Upper lobe of right lung (tissue), 1 donor: ENCODE results near the gene FHAD1. TPM values are rescaled to one million over a fixed set of nuclear protein-coding genes. Genes with fewer than 3 reads are reported as not detected.

Experiments used
- ATAC-seq: fragments of 200-7000 bp; cut with Tn5 transposase; one replicate; pipeline ENCODE4 v1.9.1; 2020; ENCODE audit warnings: mild to moderate bottlenecking, moderate library complexity
- DNase-seq: peaks from one replicate; pipeline ENCODE4 v3.0.0-alpha.2; 2020
- H3K27ac ChIP-seq: fragments of 200-600 bp; one replicate; pipeline ENCODE4 v1.8.0; 2022
- H3K27me3 ChIP-seq: fragments of 200-600 bp; one replicate; pipeline ENCODE4 v1.8.0; 2022; ENCODE audit warnings: mild to moderate bottlenecking
- H3K36me3 ChIP-seq: fragments of 200-600 bp; one replicate; pipeline ENCODE4 v1.8.0; 2022
- H3K4me1 ChIP-seq: fragments of 200-600 bp; one replicate; pipeline ENCODE4 v1.8.0; 2022
- H3K4me3 ChIP-seq: fragments of 200-600 bp; one replicate; pipeline ENCODE4 v1.8.0; 2022; ENCODE audit warnings: mild to moderate bottlenecking
- H3K9me3 ChIP-seq: fragments of 200-600 bp; one replicate; pipeline ENCODE4 v1.8.0; 2022
- intact Hi-C: fragments of 100-400 bp; cut with DNase I; formaldehyde crosslinking; loops from one replicate; pipeline ENCODE4 v1.11.0; 2022
- total RNA-seq: library from RNA; stranded (reverse); fragmentation: NEBNext Ultra II Directional; extraction: Animal tissue kit (Norgen Biotek cat#: 25700); gene quantifications from one replicate; pipeline ENCODE4 v1.2.1, GENCODE V29; 2021
- TF ChIP-seq, protein P1 (sequence below): fragments of 200-600 bp; IDR thresholded peaks from one replicate; pipeline ENCODE4 v1.8.0; 2022; ENCODE audit warnings: antibody characterized with exemption
- donor health status: DM: no; HTN: yes; CAD: no; lungs with severe emphysema.

Gene FHAD1
- total RNA-seq, 1 donor from 2014 or later, result 2.4 TPM

GRCh38 chr1:15407580-15407979, 160.6 kb downstream of the FHAD1 start:
- Histone ChIP-seq H3K4me3 (no peak overlapping the region), H3K27ac (no peak overlapping the region), H3K4me1 (peaks cover 6% of the 10 kb centered on the region), H3K27me3 (no peaks in the 10 kb centered on the region), H3K9me3 (no peaks in the 10 kb centered on the region), H3K36me3 (no peaks in the 10 kb centered on the region)
- no peak for ATAC-seq
- TF ChIP-seq, protein P1, sequence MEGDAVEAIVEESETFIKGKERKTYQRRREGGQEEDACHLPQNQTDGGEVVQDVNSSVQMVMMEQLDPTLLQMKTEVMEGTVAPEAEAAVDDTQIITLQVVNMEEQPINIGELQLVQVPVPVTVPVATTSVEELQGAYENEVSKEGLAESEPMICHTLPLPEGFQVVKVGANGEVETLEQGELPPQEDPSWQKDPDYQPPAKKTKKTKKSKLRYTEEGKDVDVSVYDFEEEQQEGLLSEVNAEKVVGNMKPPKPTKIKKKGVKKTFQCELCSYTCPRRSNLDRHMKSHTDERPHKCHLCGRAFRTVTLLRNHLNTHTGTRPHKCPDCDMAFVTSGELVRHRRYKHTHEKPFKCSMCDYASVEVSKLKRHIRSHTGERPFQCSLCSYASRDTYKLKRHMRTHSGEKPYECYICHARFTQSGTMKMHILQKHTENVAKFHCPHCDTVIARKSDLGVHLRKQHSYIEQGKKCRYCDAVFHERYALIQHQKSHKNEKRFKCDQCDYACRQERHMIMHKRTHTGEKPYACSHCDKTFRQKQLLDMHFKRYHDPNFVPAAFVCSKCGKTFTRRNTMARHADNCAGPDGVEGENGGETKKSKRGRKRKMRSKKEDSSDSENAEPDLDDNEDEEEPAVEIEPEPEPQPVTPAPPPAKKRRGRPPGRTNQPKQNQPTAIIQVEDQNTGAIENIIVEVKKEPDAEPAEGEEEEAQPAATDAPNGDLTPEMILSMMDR, result no peak
- intact Hi-C loops, result no loop called here
- DNase-seq, result no peak

DNA sequence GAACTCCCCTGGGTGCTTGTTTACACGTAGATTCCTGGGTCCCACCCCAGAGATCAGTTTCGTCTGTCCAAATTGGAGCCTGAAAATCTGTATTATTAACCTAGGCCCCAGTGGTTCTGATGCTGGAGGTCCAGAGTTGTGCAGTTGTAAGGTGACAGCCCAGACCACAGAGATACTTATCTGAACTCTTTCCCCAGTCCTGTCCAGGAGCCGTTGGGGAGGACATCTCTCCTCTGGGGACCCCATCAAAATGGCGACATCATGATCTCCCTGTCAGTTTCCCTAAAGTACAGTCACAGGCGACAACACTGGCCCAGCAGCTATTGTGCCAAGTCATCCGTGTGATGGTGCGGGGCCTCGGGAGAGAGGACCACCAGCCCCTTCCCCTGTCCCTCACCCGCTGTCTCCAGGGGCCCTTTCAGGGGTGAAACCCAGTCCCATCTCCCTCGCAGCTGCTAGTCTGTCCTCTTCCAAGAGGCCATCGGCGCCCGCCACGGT, 161.9 kb downstream of the FHAD1 start:
- intact Hi-C loops, result no loop called here
- DNase-seq, result no peak
- peak overlapping the region; percentile 68 for H3K27ac ChIP-seq
- H3K9me3 ChIP-seq, result no peaks in the 10 kb centered on the region
- TF ChIP-seq, protein P1, result no peak
- H3K27me3 ChIP-seq, result no peaks in the 10 kb centered on the region
- H3K4me1 ChIP-seq, result peaks cover 11% of the 10 kb centered on the region
- no peak for ATAC-seq
- H3K4me3 ChIP-seq, result peak overlapping the region; percentile 68
- no peaks in the 10 kb centered on the region for H3K36me3 ChIP-seq

DNA sequence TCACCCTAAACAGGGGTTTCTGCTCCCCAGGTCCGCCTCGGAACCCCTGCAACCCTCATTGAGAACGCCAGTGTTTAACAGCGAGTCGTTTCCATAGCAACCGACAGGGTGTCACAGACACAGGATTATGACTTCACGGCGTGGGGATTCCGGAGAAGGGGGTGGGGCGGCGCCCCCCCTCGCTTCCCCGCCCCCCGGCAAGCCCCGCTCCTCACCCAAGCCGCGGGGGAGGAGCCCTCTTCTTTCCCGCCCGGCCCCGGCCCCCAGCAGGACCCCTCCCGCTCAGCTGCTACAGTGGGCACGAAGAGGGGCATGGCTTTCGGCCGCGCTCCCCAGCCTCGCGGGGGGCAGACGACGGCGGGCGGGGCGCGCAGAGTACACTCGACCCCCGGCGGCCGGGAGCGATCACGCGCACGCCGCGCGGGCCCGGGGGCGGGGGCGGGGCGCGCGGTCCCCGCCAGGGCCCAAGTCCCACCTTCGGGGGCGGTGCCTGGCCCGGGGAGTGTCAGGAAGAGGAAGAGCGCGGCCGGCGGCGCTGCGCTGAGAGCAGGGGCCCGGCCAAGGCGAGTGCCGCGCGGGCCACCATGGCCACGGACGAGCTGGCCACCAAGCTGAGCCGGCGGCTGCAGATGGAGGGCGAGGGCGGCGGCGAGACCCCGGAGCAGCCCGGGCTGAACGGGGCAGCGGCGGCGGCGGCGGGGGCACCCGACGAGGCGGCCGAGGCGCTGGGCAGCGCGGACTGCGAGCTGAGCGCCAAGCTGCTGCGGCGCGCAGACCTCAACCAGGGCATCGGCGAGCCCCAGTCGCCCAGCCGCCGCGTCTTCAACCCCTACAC, 162.6 kb downstream of the FHAD1 start, which contains the start of gene EFHD2:
TSS of gene EFHD2 (plus strand) at position 501 of the 835 bp plus-strand sequence. CDS start at position 585, 84 bp downstream.
- TF ChIP-seq, protein P1, result no peak
- intact Hi-C loops, result no loop called here
- ATAC-seq (peak; percentile 92), DNase-seq (peak; percentile 94)
- Histone ChIP-seq H3K4me3 (peak within 1 kb of the TSS; percentile 68), H3K9me3 (no peaks in the 10 kb centered on the region), H3K27me3 (no peaks in the 10 kb centered on the region), H3K27ac (peak within 1 kb of the TSS; percentile 68), H3K4me1 (peaks cover 15% of the 10 kb centered on the region), H3K36me3 (no peaks in the 10 kb centered on the region)

GRCh38 chr1:15410223-15410883, 163.3 kb downstream of the FHAD1 start:
- peaks cover 19% of the 10 kb centered on the region for H3K4me1 ChIP-seq
- no peak for DNase-seq
- intact Hi-C loops, result no loop called here

DNA sequence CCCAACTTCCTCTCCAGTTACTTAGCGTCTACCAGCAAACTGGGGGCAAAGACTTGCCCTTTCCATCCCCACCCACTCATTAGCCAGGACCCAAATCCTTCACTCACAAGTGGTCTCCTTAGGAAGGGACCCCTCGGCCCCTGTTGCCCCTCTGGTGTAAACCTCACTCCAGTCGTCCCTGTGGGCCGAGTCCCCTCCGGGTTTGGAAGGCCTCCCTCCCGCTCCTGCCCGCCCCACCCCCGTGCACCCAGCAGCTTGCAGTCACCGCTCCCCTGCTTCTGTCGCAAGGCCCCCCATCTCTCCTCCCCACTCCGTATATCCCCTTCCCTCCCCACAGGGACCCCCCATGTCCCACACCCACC, 163.8 kb downstream of the FHAD1 start:
- peak overlapping the region; percentile 68 for H3K27ac ChIP-seq
- no peaks in the 10 kb centered on the region for H3K27me3 ChIP-seq
- TF ChIP-seq, protein P1, result no peak
- peaks cover 24% of the 10 kb centered on the region for H3K4me1 ChIP-seq
- intact Hi-C loops, result no loop called here
- ATAC-seq (no peak), DNase-seq (no peak)
- peak overlapping the region; percentile 68 for H3K4me3 ChIP-seq
- no peaks in the 10 kb centered on the region for H3K9me3 ChIP-seq
- no peaks in the 10 kb centered on the region for H3K36me3 ChIP-seq

More at GRCh38 chr1:15410223-15410883, 163.3 kb downstream of the FHAD1 start:
- ATAC-seq, result no peak
- Histone ChIP-seq H3K9me3 (no peaks in the 10 kb centered on the region), H3K27me3 (no peaks in the 10 kb centered on the region), H3K4me3 (peak overlapping the region; percentile 68), H3K27ac (peak overlapping the region; percentile 68), H3K36me3 (no peaks in the 10 kb centered on the region)
- TF ChIP-seq, protein P1, result no peak
